Measurements from ENCODE around the gene HES1. TPM values are rescaled to one million over a fixed set of nuclear protein-coding genes. Genes with fewer than 3 reads are reported as not detected.

HES1 gene
- total and polyA plus RNA-seq, 9 of the 15 experiments (the other 6 are each of a cell fraction or from before 2014, with no cell fraction given): 3.4 to 37.0 (median 19.3) TPM

DNA sequence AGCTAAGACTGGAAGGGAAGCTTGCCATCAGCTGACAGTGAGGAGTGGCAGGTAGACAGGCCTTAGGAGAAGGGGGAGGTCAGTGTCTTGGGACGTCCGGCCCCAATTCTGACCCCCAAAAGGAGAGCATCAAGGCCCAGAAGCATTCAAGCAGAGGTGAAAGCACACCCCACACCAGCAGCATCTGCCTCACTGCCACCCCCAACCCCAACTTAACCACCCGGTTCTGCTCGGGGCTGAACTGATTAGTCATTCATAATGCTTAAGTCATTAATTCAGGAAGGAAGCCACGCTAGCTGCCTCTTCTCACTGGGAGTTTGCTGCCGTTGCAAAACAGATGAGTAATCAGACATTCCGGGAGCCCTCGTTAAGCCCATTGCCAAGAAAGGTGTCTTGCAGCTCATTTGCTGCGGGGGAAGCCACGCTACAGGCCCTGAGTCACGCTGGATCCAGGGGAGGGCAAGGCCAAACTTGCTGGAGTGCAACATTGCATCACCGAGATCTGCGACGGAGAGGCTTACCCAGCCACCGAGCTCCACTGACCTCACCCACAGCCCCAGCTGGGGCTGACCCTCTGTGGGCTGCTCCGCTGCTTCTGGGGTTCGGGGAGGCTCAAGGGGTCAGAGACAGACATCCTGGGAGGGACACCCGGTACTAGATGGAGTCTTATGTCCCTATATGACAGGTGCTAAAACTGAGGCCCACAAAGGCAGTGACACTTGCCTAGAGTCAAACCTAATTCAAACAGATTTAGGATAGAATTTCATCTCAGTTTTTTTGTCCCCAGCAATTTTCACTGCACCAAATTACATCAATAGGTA lies 46.4 kb upstream of the HES1 start (continued):
- TF ChIP-seq CHAMP1 (IDR thresholded peaks at IDR 0.05) (no peak), RUNX1 (IDR thresholded peaks at IDR 0.05; ENCODE audit: low read depth) (peak; percentile 30; the same call in 1 of the 2 replicates), IRF9 (tag; IDR thresholded peaks at IDR 0.05) (peak; percentile 88), BCL6 (CRISPR knock-in tag; IDR thresholded peaks at IDR 0.05) (peak; percentile 20; the same call in 1 of the 2 replicates), ZNF668 (CRISPR knock-in tag; IDR thresholded peaks at IDR 0.05) (peak; percentile 61; the same call in 1 of the 2 replicates), CBFA2T2 (conservative IDR thresholded peaks at IDR 0.05) (peak; percentile 40; the same call in 1 of the 2 replicates), ZNF644 (tag; IDR thresholded peaks at IDR 0.05; ENCODE audit: low read depth) (peak; percentile 73), PPARD (CRISPR knock-in tag; IDR thresholded peaks at IDR 0.05) (no peak), ELF1 (tag; IDR thresholded peaks at IDR 0.05) (peak; percentile 51; the same call in 1 of the 2 replicates), DACH1 (IDR thresholded peaks at IDR 0.05; ENCODE audit: partially characterized antibody) (peak; percentile 72), MBD1 (CRISPR knock-in tag; IDR thresholded peaks at IDR 0.05) (no peak)
- TF ChIP-seq, protein P1, sequence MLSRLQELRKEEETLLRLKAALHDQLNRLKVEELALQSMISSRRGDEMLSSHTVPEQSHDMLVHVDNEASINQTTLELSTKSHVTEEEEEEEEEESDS (CRISPR knock-in tag; IDR thresholded peaks at IDR 0.05): no peak
- TF ChIP-seq, protein P2, sequence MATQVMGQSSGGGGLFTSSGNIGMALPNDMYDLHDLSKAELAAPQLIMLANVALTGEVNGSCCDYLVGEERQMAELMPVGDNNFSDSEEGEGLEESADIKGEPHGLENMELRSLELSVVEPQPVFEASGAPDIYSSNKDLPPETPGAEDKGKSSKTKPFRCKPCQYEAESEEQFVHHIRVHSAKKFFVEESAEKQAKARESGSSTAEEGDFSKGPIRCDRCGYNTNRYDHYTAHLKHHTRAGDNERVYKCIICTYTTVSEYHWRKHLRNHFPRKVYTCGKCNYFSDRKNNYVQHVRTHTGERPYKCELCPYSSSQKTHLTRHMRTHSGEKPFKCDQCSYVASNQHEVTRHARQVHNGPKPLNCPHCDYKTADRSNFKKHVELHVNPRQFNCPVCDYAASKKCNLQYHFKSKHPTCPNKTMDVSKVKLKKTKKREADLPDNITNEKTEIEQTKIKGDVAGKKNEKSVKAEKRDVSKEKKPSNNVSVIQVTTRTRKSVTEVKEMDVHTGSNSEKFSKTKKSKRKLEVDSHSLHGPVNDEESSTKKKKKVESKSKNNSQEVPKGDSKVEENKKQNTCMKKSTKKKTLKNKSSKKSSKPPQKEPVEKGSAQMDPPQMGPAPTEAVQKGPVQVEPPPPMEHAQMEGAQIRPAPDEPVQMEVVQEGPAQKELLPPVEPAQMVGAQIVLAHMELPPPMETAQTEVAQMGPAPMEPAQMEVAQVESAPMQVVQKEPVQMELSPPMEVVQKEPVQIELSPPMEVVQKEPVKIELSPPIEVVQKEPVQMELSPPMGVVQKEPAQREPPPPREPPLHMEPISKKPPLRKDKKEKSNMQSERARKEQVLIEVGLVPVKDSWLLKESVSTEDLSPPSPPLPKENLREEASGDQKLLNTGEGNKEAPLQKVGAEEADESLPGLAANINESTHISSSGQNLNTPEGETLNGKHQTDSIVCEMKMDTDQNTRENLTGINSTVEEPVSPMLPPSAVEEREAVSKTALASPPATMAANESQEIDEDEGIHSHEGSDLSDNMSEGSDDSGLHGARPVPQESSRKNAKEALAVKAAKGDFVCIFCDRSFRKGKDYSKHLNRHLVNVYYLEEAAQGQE (IDR thresholded peaks at IDR 0.05; ENCODE audit: borderline replicate concordance): peak; percentile 45; the same call in 1 of the 2 replicates
- TF ChIP-seq, protein P2 (CRISPR knock-in tag; IDR thresholded peaks at IDR 0.05; ENCODE audit: low read depth): no peak
